Neutrophil (primary cell): ENCODE measurements around the gene MYCT1.

Source experiments
- H3K27ac ChIP-seq: fragments of 200-600 bp; sonication (generic); 2 replicates; pipeline ENCODE4 v1.5.1; 2016; ENCODE audit warnings: mild to moderate bottlenecking, moderate library complexity
- H3K27me3 ChIP-seq: fragments of 200-600 bp; sonication (generic); 2 replicates; pipeline ENCODE4 v1.6.0; 2016; ENCODE audit warnings: mild to moderate bottlenecking
- H3K36me3 ChIP-seq: fragments of 200-600 bp; sonication (generic); 2 replicates; pipeline ENCODE4 v1.5.1; 2017
- H3K4me1 ChIP-seq, 2 experiments: fragments of 200-600 bp in 1 of 2; sonication (generic) in 1 of 2; 1 replicate in 1 of 2; 2 replicates in 1 of 2; pipeline versions ENCODE4 v1.5.1 to v1.6.1; 2013 to 2016; ENCODE audit warnings: low read depth in 1 of 2, low read length in 1 of 2, mild to moderate bottlenecking in 1 of 2, moderate library complexity in 1 of 2; ENCODE audit not compliant: control insufficient read depth in 1 of 2, insufficient read depth in 1 of 2
- H3K4me3 ChIP-seq, 2 experiments: fragments of 200-600 bp in 1 of 2; sonication (generic) in 1 of 2; 1 replicate in 1 of 2; 2 replicates in 1 of 2; pipeline ENCODE4 v1.5.1; 2013 to 2016; ENCODE audit warnings: low read depth in 1 of 2, low read length in 1 of 2, mild to moderate bottlenecking in 1 of 2, moderate library complexity in 1 of 2
- H3K9me3 ChIP-seq: fragments of 200-600 bp; sonication (generic); 2 replicates; pipeline ENCODE4 v1.5.1; 2016
- TF ChIP-seq, protein P1 (sequence below): fragments of 200-600 bp; sonication (generic); IDR thresholded peaks from 2 replicates; pipeline ENCODE4 v1.5.1; 2016; ENCODE audit warnings: antibody characterized with exemption

MYCT1 gene, protein sequence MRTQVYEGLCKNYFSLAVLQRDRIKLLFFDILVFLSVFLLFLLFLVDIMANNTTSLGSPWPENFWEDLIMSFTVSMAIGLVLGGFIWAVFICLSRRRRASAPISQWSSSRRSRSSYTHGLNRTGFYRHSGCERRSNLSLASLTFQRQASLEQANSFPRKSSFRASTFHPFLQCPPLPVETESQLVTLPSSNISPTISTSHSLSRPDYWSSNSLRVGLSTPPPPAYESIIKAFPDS

DNA sequence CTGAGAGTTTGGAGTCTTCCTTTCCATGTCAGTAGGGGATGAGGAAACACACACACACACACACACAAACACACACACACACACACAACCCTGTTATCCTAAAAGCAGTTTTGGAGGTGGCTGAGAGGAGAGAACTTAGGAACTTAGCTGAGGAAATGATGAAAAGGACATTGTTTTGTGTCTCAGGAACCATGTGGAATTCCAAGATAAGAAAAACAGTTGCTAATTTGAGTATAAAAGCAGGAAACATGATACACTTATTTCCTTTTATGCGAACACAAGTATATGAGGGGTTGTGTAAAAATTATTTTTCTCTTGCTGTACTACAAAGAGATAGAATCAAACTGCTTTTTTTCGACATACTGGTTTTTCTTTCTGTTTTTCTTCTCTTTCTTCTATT lies at the start of gene MYCT1:
MYCT1 (plus strand) TSS at position 264 of the 400 bp plus-strand sequence; CDS start at position 270, 6 bp downstream.
- Histone ChIP-seq H3K4me1 (peaks cover 0 to 6% of the 10 kb centered on the region in 2 experiments), H3K4me3 (no peak within 1 kb of the TSS), H3K36me3 (no peaks in the 10 kb centered on the region), H3K9me3 (no peaks in the 10 kb centered on the region), H3K27ac (no peak within 1 kb of the TSS), H3K27me3 (peaks cover 51% of the 10 kb centered on the region)
- TF ChIP-seq, protein P1, sequence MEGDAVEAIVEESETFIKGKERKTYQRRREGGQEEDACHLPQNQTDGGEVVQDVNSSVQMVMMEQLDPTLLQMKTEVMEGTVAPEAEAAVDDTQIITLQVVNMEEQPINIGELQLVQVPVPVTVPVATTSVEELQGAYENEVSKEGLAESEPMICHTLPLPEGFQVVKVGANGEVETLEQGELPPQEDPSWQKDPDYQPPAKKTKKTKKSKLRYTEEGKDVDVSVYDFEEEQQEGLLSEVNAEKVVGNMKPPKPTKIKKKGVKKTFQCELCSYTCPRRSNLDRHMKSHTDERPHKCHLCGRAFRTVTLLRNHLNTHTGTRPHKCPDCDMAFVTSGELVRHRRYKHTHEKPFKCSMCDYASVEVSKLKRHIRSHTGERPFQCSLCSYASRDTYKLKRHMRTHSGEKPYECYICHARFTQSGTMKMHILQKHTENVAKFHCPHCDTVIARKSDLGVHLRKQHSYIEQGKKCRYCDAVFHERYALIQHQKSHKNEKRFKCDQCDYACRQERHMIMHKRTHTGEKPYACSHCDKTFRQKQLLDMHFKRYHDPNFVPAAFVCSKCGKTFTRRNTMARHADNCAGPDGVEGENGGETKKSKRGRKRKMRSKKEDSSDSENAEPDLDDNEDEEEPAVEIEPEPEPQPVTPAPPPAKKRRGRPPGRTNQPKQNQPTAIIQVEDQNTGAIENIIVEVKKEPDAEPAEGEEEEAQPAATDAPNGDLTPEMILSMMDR: no peak

DNA sequence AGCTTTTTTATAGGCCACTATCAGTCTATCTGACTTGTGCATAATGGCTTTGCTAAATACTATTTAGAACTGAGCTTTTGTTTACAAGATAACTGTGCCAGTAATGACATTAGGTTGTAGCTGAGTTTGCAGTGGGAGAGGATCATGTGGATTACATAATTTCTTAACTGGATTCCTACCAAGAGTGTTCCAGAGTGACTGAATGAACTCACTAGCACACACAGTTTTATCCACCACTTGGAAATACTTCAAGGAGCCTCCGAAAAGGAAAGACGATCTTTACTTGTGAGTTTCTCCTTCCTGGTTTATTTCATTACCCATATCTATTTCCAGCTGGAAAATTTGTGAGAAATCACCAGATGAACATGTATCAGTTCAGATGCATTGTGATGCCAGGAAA lies 49.6 kb upstream of the MYCT1 start:
- TF ChIP-seq, protein P1: no peak
- Histone ChIP-seq H3K4me1 (peaks cover 0 to under 1% of the 10 kb centered on the region in 2 experiments), H3K9me3 (no peaks in the 10 kb centered on the region), H3K4me3 (no peak overlapping the region), H3K27me3 (peaks cover 18% of the 10 kb centered on the region), H3K27ac (no peak overlapping the region), H3K36me3 (no peaks in the 10 kb centered on the region)

DNA sequence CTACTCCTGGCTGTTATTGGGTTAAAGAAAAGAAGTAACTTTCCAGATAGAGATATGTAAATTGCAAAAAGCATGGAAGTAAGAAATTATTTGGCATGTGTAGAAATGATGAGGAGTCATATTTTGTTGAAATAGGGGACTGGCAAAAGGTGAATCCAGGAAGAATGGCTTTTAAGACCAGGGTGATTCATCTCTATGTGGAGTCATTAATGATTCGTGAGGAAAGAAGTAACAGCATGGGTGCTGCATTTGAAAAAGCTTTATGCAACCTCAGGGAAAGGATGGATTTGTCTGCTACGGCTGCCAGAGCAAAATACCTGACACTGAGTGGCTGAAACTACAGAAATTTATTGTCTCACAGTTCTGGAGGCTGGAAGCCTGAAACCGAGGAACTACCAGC lies 45.7 kb upstream of the MYCT1 start:
- H3K36me3 ChIP-seq: no peaks in the 10 kb centered on the region
- H3K4me1 ChIP-seq: no peaks in the 10 kb centered on the region
- TF ChIP-seq, protein P1: no peak
- H3K27me3 ChIP-seq: peaks cover 1% of the 10 kb centered on the region
- no peak overlapping the region for H3K4me3 ChIP-seq
- no peaks in the 10 kb centered on the region for H3K9me3 ChIP-seq
- no peak overlapping the region for H3K27ac ChIP-seq

DNA sequence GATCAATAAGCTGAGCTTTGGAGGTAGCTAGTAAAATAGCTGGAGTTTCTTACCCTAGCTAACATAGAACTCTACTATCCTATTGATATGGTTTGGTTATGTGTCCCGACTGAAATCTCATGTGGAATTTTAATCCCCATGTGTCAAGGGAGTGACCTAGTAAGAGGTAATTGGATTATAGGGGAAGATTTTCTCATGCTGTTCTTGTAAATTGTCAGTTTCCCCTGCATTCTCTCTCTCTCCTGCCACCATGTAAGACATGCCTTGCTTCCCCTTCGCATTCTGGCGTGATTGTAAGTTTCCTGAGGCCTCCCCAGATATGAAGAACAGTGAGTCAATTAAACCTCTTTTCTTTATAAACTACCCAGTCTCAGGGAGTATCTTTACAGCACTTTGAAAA lies 35.9 kb upstream of the MYCT1 start:
- no peaks in the 10 kb centered on the region for H3K27me3 ChIP-seq
- no peak overlapping the region for H3K4me3 ChIP-seq
- H3K36me3 ChIP-seq: no peaks in the 10 kb centered on the region
- H3K9me3 ChIP-seq: no peaks in the 10 kb centered on the region
- no peaks in the 10 kb centered on the region for H3K4me1 ChIP-seq
- TF ChIP-seq, protein P1: no peak
- no peak overlapping the region for H3K27ac ChIP-seq

DNA sequence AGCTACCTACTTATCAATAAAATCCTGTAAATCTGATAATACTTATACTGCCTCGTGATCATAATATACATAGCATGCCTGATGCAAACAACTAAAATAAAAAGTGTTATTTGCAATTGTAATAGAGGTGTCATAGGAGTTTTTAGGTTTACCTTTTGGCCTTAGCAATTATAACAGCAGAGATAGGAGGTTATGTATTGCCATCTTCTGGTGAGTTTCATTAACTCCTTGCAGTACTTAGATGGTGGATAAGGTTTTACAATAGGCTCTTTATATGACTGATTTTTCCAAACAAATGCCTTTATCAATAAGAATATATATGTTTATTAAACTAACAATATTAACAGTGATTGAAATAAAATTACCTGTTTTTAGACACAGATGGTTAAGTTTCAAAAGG lies 27.8 kb upstream of the MYCT1 start:
- no peak overlapping the region for H3K27ac ChIP-seq
- TF ChIP-seq, protein P1: no peak
- no peak overlapping the region for H3K4me3 ChIP-seq

More for the DNA sequence above, 27.8 kb upstream of the MYCT1 start:
- no peaks in the 10 kb centered on the region for H3K9me3 ChIP-seq
- H3K36me3 ChIP-seq: no peaks in the 10 kb centered on the region
- H3K4me1 ChIP-seq: no peaks in the 10 kb centered on the region
- no peaks in the 10 kb centered on the region for H3K27me3 ChIP-seq
